HL-60/S4 treated with retinoic acid at 250 ng/mL for 4 days and 3 days (cell line): ENCODE results near the gene TEF.

Source experiments
- in situ Hi-C: fragments of 300-500 bp; cut with MboI; formaldehyde crosslinking; loops from 2 replicates; pipeline ENCODE4 v1.7.0; 2022; ENCODE audit warnings: low sequenced_read_pairs

Gene TEF

GRCh38 chr22:41447435-41448188, 65.9 kb downstream of the TEF start:
- in situ Hi-C loops, result no loop called here

GRCh38 chr22:41448189-41448808, 66.6 kb downstream of the TEF start:
- in situ Hi-C loops, result no loop called here
